PC-3 (cell line): Measurements from ENCODE around the gene C17orf114.

Experiments
- ATAC-seq: fragments of 200-7000 bp; cut with Tn5 transposase; 2 replicates; pipeline ENCODE4 v1.9.1; 2020; ENCODE audit warnings: mild to moderate bottlenecking, moderate library complexity
- BruUV-seq: library from RNA; stranded (reverse); fragments of 400-500 nt; replicated peaks from 2 replicates; lab custom pipeline; 2021; lab: Mats Ljungman, UMichigan
- CTCF ChIA-PET: fragments of 300-600 bp; sonication (Branson Sonifier 250); formaldehyde crosslinking; loops from one replicate; lab custom pipeline; 2022; ENCODE audit warnings: antibody characterized with exemption; lab: Charles Lee
- POLR2A ChIA-PET: fragments of 300-600 bp; sonication (Branson Sonifier 250); formaldehyde crosslinking; loops from one replicate; lab custom pipeline; 2022; ENCODE audit warnings: antibody characterized with exemption; ENCODE audit not compliant: unreplicated experiment; lab: Charles Lee
- DNase-seq: peaks from one replicate; pipeline ENCODE4 v3.0.0-alpha.2; 2015
- H2AFZ ChIP-seq: fragments of 300-600 bp; sonication (generic); 2 replicates; pipeline ENCODE4 v1.6.0; 2016; ENCODE audit warnings: antibody characterized with exemption, low read length
- H3F3A ChIP-seq: fragments of 300-600 bp; sonication (generic); one replicate; pipeline ENCODE4 v1.6.0; 2017; ENCODE audit warnings: antibody characterized with exemption, low read length, control low read depth, mild to moderate bottlenecking; ENCODE audit not compliant: unreplicated experiment
- H3K27ac ChIP-seq: fragments of 300-600 bp; sonication (generic); 2 replicates; pipeline ENCODE4 v1.5.1; 2016; ENCODE audit warnings: mild to moderate bottlenecking, low read length
- H3K27me3 ChIP-seq: fragments of 300-600 bp; sonication (generic); 2 replicates; pipeline ENCODE4 v1.6.1; 2016; ENCODE audit warnings: low read length, mixed read lengths
- H3K36me3 ChIP-seq: fragments of 300-600 bp; sonication (generic); 2 replicates; pipeline ENCODE4 v1.6.1; 2016; ENCODE audit warnings: low read depth, mixed run types, low read length, mixed read lengths
- H3K4me1 ChIP-seq: fragments of 300-600 bp; sonication (generic); 2 replicates; pipeline ENCODE4 v1.5.1; 2016; ENCODE audit warnings: low read length; ENCODE audit not compliant: insufficient read depth
- H3K4me2 ChIP-seq: fragments of 300-600 bp; sonication (generic); 2 replicates; pipeline ENCODE4 v1.6.0; 2016; ENCODE audit warnings: low read length
- H3K4me3 ChIP-seq: fragments of 300-600 bp; sonication (generic); 2 replicates; pipeline ENCODE4 v1.5.1; 2016; ENCODE audit warnings: mild to moderate bottlenecking, low read length, mixed read lengths
- H3K79me2 ChIP-seq: fragments of 300-600 bp; sonication (generic); 2 replicates; pipeline ENCODE4 v1.6.1; 2017; ENCODE audit warnings: low read length, mixed read lengths
- H3K9ac ChIP-seq: fragments of 300-600 bp; sonication (generic); 2 replicates; pipeline ENCODE4 v1.6.0; 2016; ENCODE audit warnings: mild to moderate bottlenecking, low read length
- H3K9me2 ChIP-seq: fragments of 300-600 bp; sonication (generic); replicated peaks from 2 replicates; pipeline ENCODE4 v1.6.1; 2016; ENCODE audit warnings: mixed run types, low read length, mixed read lengths
- H3K9me3 ChIP-seq: fragments of 300-600 bp; sonication (generic); 2 replicates; pipeline ENCODE4 v1.6.1; 2016; ENCODE audit warnings: low read length, mixed read lengths
- H4K20me1 ChIP-seq: fragments of 300-600 bp; sonication (generic); 2 replicates; pipeline ENCODE4 v1.6.1; 2016; ENCODE audit warnings: low read length, mixed read lengths
- EZH2 ChIP-seq: fragments of 300-600 bp; sonication (generic); IDR thresholded peaks from one replicate; pipeline ENCODE4 v1.6.1; 2017; ENCODE audit warnings: antibody characterized with exemption, mild to moderate bottlenecking, low read length; ENCODE audit not compliant: unreplicated experiment
- EZH2phosphoT487 ChIP-seq: fragments of 300-600 bp; sonication (generic); IDR thresholded peaks from 2 replicates; pipeline ENCODE4 v1.6.1; 2018; ENCODE audit warnings: mild to moderate bottlenecking, antibody characterized with exemption, low read length, borderline replicate concordance
- intact Hi-C: fragments of 100-400 bp; cut with micrococcal nuclease; formaldehyde crosslinking; loops from 2 replicates; pipeline ENCODE4 v1.9.0; 2023
- TF ChIP-seq, protein P1 (sequence below): fragments of 300-600 bp; sonication (generic); conservative IDR thresholded peaks from 2 replicates; pipeline ENCODE4 v1.5.1; 2017; ENCODE audit warnings: antibody characterized with exemption, low read depth, mild to moderate bottlenecking, low read length

C17orf114 gene

DNA sequence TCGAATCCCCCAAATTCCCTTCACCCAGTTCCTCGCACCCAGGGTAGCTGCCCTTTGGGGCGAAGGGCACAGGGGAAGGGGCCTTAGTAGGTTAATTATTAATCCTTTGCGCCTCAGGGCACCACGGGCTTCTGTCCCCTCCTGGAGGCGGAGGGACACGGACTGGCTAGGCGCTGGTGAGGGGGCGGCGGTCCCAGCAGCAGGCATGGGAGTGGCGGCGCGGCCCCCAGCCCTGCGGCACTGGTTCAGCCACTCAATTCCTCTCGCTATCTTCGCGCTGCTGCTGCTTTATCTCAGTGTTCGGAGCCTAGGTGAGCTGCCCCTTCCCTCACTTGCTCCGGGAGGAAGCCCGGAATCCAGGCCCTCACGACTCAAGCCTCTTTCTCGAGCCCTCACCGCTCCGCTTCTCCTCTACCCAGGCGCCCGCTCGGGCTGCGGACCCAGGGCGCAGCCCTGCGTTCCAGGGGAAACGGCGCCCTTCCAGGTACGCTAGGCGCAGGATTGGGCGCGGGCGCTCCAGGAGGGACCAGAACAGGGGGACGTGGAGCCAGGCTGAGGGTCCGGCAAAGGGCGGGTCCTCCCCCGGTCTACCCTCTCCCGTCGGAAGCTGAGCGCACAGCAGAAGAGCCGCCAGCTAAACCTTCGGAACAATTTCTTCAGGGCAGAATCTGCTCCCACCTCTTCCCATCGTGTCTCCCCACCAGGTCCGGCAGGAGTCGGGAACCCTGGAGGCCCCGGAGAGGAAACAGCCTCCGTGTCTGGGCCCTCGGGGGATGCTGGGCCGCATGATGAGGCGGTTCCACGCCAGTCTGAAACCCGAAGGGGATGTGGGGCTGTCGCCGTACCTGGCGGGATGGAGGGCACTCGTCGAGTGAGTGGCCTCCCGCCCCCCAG, 13.1 kb downstream of the C17orf114 start, which contains the start of gene GLTPD2:
TSS of gene GLTPD2 (plus strand) at position 158 of the 894 bp plus-strand sequence. CDS start at position 206, 48 bp downstream.
- Histone ChIP-seq H3K9me2 (no peaks in the 10 kb centered on the region), H3K4me3 (peak within 1 kb of the TSS; percentile 89), H3K9me3 (no peaks in the 10 kb centered on the region), H3F3A (no peaks in the 10 kb centered on the region), H3K27ac (peak within 1 kb of the TSS; percentile 77), H3K79me2 (peaks cover 8% of the 10 kb centered on the region), H3K27me3 (no peaks in the 10 kb centered on the region), H4K20me1 (no peaks in the 10 kb centered on the region), H3K4me2 (peak within 1 kb of the TSS; percentile 95), H3K36me3 (no peaks in the 10 kb centered on the region), H3K9ac (peak within 1 kb of the TSS; percentile 74), H3K4me1 (peaks cover 16% of the 10 kb centered on the region), H2AFZ (peak within 1 kb of the TSS; percentile 91)
- no peak for TF ChIP-seq EZH2
- TF ChIP-seq EZH2phosphoT487: no peak
- TF ChIP-seq, protein P1, sequence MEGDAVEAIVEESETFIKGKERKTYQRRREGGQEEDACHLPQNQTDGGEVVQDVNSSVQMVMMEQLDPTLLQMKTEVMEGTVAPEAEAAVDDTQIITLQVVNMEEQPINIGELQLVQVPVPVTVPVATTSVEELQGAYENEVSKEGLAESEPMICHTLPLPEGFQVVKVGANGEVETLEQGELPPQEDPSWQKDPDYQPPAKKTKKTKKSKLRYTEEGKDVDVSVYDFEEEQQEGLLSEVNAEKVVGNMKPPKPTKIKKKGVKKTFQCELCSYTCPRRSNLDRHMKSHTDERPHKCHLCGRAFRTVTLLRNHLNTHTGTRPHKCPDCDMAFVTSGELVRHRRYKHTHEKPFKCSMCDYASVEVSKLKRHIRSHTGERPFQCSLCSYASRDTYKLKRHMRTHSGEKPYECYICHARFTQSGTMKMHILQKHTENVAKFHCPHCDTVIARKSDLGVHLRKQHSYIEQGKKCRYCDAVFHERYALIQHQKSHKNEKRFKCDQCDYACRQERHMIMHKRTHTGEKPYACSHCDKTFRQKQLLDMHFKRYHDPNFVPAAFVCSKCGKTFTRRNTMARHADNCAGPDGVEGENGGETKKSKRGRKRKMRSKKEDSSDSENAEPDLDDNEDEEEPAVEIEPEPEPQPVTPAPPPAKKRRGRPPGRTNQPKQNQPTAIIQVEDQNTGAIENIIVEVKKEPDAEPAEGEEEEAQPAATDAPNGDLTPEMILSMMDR: no peak
- intact Hi-C loops: no loop called here
- POLR2A ChIA-PET: no interaction called here
- ATAC-seq (peak; percentile 9), DNase-seq (no peak)
- BruUV-seq: TSS peak; percentile 38
- CTCF ChIA-PET: interaction anchor here (0.6 to 0.9 kb wide), 2 partner anchors 58 to 100 kb away, joined by 3 to 11 read pairs; partner anchors contain the start of gene MED11

DNA sequence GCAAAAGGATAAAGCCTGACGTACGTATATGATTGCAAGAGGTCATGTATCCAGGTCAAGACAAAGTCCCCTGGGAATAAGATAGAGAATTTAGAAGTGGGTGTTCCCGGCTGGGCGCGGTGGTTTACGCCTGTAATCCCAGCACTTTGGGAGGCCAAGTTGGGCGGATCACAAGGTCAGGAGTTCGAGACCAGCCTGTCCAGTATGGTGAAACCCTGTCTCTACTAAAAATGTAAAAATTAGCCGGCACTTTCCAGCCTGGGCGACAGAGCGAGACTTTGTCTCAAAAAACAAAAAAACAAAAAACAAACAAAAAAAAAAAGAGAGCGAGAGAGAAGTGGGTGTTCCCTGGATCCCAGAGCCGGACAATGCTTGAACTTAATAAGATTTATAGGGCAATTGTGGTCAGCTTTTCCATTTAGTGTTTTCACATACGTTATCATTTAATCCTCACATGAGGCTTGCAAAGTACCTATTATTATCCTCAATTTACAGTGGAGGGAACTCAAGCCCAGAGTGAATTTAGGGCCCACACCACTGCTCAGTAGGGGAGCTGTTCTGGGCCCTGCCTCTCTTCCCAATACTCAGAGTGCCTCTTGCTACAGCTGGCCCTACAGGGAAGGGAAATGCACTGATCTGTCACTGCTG, 13.8 kb downstream of the C17orf114 start:
- Histone ChIP-seq H4K20me1 (no peaks in the 10 kb centered on the region), H3K9ac (peak overlapping the region; percentile 74; the same call in 1 of the 2 replicates), H3K4me1 (peaks cover 16% of the 10 kb centered on the region), H3K9me2 (no peaks in the 10 kb centered on the region), H3K79me2 (peaks cover 8% of the 10 kb centered on the region), H3F3A (no peaks in the 10 kb centered on the region), H2AFZ (no peak overlapping the region), H3K27ac (no peak overlapping the region), H3K27me3 (no peaks in the 10 kb centered on the region), H3K9me3 (no peaks in the 10 kb centered on the region), H3K36me3 (no peaks in the 10 kb centered on the region), H3K4me2 (peak overlapping the region; percentile 95), H3K4me3 (peak overlapping the region; percentile 89)
- no peak for TF ChIP-seq EZH2phosphoT487
- TF ChIP-seq, protein P1: no peak
- no peak for TF ChIP-seq EZH2
- ChIA-PET POLR2A (no interaction called here), CTCF (interaction anchor here (0.9 to 1.0 kb wide), 2 partner anchors 78 to 101 kb away, joined by 3 to 11 read pairs; partner anchors contain the start of gene ARRB2)
- ATAC-seq (no peak), DNase-seq (no peak)
- intact Hi-C loops: no loop called here
- no TSS peak for BruUV-seq
